Measurements from ENCODE around the gene NCK1. TPM values are rescaled to one million over a fixed set of nuclear protein-coding genes. Genes with fewer than 3 reads are reported as not detected.

The NCK1 gene
- total and polyA plus RNA-seq, 2 of the 13 experiments (the other 11 are each of a cell fraction or from before 2014, with no cell fraction given): 14.7 to 30.4 TPM

DNA sequence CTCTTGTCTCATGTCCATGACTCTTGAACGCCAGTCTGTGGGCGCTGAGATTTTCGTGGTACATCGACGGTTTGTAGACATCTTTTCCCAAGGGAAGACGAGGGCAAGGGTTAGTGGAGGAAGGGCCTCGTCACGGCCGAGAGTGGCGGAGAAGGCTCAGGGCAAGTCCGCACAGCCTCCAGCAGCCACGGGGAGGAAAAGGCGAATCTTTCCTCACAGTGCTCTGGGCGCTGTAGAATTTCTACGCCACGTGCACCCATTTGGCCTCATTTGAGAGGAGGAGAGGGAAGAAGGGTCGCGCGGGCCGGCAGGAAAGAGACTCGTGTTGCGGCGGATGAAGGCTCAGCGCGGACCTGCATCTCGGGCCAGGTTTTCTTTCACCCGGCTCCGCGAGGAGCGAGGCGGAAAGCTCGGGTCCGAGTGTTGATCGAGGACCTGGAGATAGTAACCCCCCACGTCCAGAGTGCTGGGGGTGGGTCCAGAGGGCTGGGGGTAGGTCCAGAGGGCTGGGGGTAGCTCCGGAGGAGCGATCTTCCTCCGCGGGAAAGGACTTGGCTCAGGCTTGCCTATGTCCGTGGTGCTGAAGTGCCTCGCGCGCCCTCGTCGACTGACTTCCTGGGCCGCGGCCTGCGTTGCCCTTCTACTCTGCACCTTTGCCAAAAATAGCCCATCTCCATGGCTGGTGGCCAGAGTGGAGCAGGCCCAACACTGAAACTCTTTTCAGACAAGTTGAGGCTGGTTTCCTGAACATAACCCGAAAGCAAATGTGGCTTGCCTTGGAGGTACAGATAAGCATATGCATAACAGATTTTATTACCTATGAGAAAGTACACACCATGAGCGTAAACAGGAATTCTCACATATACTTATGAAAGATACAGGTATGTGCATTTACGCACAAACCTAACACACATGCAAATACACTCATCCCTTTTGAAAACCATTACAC lies 42.0 kb upstream of the NCK1 start (continued):
- TF ChIP-seq, protein P1, sequence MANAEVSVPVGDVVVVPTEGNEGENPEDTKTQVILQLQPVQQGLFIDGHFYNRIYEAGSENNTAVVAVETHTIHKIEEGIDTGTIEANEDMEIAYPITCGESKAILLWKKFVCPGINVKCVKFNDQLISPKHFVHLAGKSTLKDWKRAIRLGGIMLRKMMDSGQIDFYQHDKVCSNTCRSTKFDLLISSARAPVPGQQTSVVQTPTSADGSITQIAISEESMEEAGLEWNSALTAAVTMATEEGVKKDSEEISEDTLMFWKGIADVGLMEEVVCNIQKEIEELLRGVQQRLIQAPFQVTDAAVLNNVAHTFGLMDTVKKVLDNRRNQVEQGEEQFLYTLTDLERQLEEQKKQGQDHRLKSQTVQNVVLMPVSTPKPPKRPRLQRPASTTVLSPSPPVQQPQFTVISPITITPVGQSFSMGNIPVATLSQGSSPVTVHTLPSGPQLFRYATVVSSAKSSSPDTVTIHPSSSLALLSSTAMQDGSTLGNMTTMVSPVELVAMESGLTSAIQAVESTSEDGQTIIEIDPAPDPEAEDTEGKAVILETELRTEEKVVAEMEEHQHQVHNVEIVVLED (CRISPR knock-in tag; IDR thresholded peaks at IDR 0.05; ENCODE audit: borderline replicate concordance): no peak
- no peak for TF ChIP-seq SAFB2 (CRISPR knock-in tag; IDR thresholded peaks at IDR 0.05; ENCODE audit: borderline replicate concordance, low read depth)
- TF ChIP-seq CBX2 (IDR thresholded peaks at IDR 0.05; ENCODE audit: low read depth, low read length): no peak
- no peak for TF ChIP-seq CBX2 (CRISPR knock-in tag; IDR thresholded peaks at IDR 0.05; ENCODE audit: low read depth)
- peak; percentile 86 for TF ChIP-seq ZMAT3 (CRISPR knock-in tag; conservative IDR thresholded peaks at IDR 0.05)
- TF ChIP-seq ZNF3 (CRISPR knock-in tag; IDR thresholded peaks at IDR 0.05): no peak
- TF ChIP-seq SOX6 (IDR thresholded peaks at IDR 0.05): no peak
- TF ChIP-seq SOX6 (CRISPR knock-in tag; IDR thresholded peaks at IDR 0.05): peak; percentile 48
- TF ChIP-seq, protein P2, sequence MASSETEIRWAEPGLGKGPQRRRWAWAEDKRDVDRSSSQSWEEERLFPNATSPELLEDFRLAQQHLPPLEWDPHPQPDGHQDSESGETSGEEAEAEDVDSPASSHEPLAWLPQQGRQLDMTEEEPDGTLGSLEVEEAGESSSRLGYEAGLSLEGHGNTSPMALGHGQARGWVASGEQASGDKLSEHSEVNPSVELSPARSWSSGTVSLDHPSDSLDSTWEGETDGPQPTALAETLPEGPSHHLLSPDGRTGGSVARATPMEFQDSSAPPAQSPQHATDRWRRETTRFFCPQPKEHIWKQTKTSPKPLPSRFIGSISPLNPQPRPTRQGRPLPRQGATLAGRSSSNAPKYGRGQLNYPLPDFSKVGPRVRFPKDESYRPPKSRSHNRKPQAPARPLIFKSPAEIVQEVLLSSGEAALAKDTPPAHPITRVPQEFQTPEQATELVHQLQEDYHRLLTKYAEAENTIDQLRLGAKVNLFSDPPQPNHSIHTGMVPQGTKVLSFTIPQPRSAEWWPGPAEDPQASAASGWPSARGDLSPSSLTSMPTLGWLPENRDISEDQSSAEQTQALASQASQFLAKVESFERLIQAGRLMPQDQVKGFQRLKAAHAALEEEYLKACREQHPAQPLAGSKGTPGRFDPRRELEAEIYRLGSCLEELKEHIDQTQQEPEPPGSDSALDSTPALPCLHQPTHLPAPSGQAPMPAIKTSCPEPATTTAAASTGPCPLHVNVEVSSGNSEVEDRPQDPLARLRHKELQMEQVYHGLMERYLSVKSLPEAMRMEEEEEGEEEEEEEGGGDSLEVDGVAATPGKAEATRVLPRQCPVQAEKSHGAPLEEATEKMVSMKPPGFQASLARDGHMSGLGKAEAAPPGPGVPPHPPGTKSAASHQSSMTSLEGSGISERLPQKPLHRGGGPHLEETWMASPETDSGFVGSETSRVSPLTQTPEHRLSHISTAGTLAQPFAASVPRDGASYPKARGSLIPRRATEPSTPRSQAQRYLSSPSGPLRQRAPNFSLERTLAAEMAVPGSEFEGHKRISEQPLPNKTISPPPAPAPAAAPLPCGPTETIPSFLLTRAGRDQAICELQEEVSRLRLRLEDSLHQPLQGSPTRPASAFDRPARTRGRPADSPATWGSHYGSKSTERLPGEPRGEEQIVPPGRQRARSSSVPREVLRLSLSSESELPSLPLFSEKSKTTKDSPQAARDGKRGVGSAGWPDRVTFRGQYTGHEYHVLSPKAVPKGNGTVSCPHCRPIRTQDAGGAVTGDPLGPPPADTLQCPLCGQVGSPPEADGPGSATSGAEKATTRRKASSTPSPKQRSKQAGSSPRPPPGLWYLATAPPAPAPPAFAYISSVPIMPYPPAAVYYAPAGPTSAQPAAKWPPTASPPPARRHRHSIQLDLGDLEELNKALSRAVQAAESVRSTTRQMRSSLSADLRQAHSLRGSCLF (CRISPR knock-in tag; IDR thresholded peaks at IDR 0.05; ENCODE audit: borderline replicate concordance): no peak; the same call in 1 of the 2 replicates
- TF ChIP-seq RFXANK (CRISPR knock-in tag; IDR thresholded peaks at IDR 0.05): no peak
- no peak for TF ChIP-seq HMGA1 (CRISPR knock-in tag; conservative IDR thresholded peaks at IDR 0.05)
- TF ChIP-seq CAMTA2 (CRISPR knock-in tag; IDR thresholded peaks at IDR 0.05; ENCODE audit: borderline replicate concordance): peak; percentile 50; the same call in 1 of the 2 replicates
- TF ChIP-seq ZNF24 (IDR thresholded peaks at IDR 0.05): no peak
- TF ChIP-seq SMARCC2 (IDR thresholded peaks at IDR 0.05): no peak
- no peak for TF ChIP-seq SUZ12 (IDR thresholded peaks at IDR 0.05; ENCODE audit: low read depth, low read length)
- no peak for TF ChIP-seq FOSL1 (CRISPR knock-in tag; IDR thresholded peaks at IDR 0.05; ENCODE audit: borderline replicate concordance)
- TF ChIP-seq, protein P3, sequence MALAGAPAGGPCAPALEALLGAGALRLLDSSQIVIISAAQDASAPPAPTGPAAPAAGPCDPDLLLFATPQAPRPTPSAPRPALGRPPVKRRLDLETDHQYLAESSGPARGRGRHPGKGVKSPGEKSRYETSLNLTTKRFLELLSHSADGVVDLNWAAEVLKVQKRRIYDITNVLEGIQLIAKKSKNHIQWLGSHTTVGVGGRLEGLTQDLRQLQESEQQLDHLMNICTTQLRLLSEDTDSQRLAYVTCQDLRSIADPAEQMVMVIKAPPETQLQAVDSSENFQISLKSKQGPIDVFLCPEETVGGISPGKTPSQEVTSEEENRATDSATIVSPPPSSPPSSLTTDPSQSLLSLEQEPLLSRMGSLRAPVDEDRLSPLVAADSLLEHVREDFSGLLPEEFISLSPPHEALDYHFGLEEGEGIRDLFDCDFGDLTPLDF (CRISPR knock-in tag; IDR thresholded peaks at IDR 0.05): no peak
- no peak for TF ChIP-seq RFX1 (IDR thresholded peaks at IDR 0.05)
- no peak for TF ChIP-seq POLR2A (IDR thresholded peaks at IDR 0.05; ENCODE audit: insufficient read depth in 1 of 2, low read depth in 2 of 2, low read length in 2 of 2)
